GM12878 (cell line): ENCODE data around the gene KIAA1328. TPM values are rescaled to one million over a fixed set of nuclear protein-coding genes. Genes with fewer than 3 reads are reported as not detected.

ENCODE experiments used
- ATAC-seq: fragments of 200-7000 bp; cut with Tn5 transposase; 3 replicates; pipeline ENCODE4 v1.9.1; 2020; ENCODE audit warnings: mild to moderate bottlenecking, moderate library complexity
- BruUV-seq: library from RNA; stranded (reverse); fragments of 400-500 nt; replicated peaks from 2 replicates; lab custom pipeline; 2021; lab: Mats Ljungman, UMichigan
- CTCF ChIA-PET: fragments of 300-600 bp; sonication (Branson Sonifier 250); formaldehyde crosslinking; extraction: SDS; loops from one replicate; lab custom pipeline; 2021; ENCODE audit warnings: inconsistent platforms; lab: Yijun Ruan, JAX
- POLR2A ChIA-PET: fragments of 350-600 bp; formaldehyde crosslinking; extraction: SDS; loops from one replicate; lab custom pipeline; 2021; ENCODE audit warnings: inconsistent platforms; lab: Charles Lee
- RAD21 ChIA-PET: fragments of 300-600 bp; sonication (Branson Sonifier 250); formaldehyde crosslinking; loops from one replicate; lab custom pipeline; 2023; ENCODE audit warnings: antibody characterized with exemption; ENCODE audit not compliant: unreplicated experiment; lab: Charles Lee
- SMC1A ChIA-PET: fragments of 300-600 bp; sonication (Branson Sonifier 250); formaldehyde crosslinking; loops from one replicate; lab custom pipeline; 2023; ENCODE audit not compliant: unreplicated experiment, uncharacterized antibody; lab: Charles Lee
- DNase-seq: peaks from one replicate; pipeline ENCODE4 v3.0.0-alpha.2; 2011; ENCODE audit warnings: low read depth, low spot score
- FAIRE-seq: peaks from 3 replicates; lab custom pipeline; 2011; peaks lifted over from hg19 to GRCh38; lab: Jason Lieb, UNC
- H2AFZ ChIP-seq: 2 replicates; pipeline ENCODE4 v1.6.0; 2011; ENCODE audit warnings: low read depth, low read length, control low read depth; ENCODE audit not compliant: control insufficient read depth
- H3K27ac ChIP-seq: 2 replicates; pipeline ENCODE4 v1.5.1; 2011; ENCODE audit warnings: control low read depth; ENCODE audit not compliant: control insufficient read depth, insufficient read depth
- H3K27me3 ChIP-seq, 2 experiments: replicated peaks in 1 of 2; 2 replicates each; pipeline versions ENCODE4 v1.6.0 to v1.6.1; 2011; ENCODE audit warnings: low read length in 1 of 2; ENCODE audit not compliant: control insufficient read depth in 2 of 2, insufficient read depth in 2 of 2
- H3K36me3 ChIP-seq, 2 experiments: 2 replicates each; pipeline ENCODE4 v1.5.1; 2011; ENCODE audit warnings: low read length in 1 of 2; ENCODE audit not compliant: control insufficient read depth in 2 of 2, insufficient read depth in 2 of 2
- H3K4me1 ChIP-seq: 2 replicates; pipeline ENCODE4 v1.6.1; 2011; ENCODE audit warnings: mild to moderate bottlenecking, low read length, moderate library complexity, mixed read lengths; ENCODE audit not compliant: control insufficient read depth, insufficient read depth
- H3K4me2 ChIP-seq: 2 replicates; pipeline ENCODE4 v1.6.0; 2011; ENCODE audit warnings: control low read depth; ENCODE audit not compliant: control insufficient read depth, insufficient read depth
- H3K4me3 ChIP-seq: fragments of 200-600 bp; sonication (generic); 2 replicates; pipeline ENCODE4 v1.5.1; 2016
- H3K79me2 ChIP-seq: 2 replicates; pipeline ENCODE4 v1.6.0; 2011; ENCODE audit warnings: low read length; ENCODE audit not compliant: control insufficient read depth, insufficient read depth
- H3K9ac ChIP-seq: 2 replicates; pipeline ENCODE4 v1.8.0; 2011; ENCODE audit warnings: low read length, control low read depth, mixed read lengths; ENCODE audit not compliant: control insufficient read depth, insufficient read depth
- H3K9me3 ChIP-seq: replicated peaks from 3 replicates; pipeline ENCODE4 v1.5.1; 2011; ENCODE audit warnings: mild to moderate bottlenecking, low read length; ENCODE audit not compliant: control insufficient read depth, insufficient read depth
- H4K20me1 ChIP-seq: 2 replicates; pipeline ENCODE4 v1.6.0; 2011; ENCODE audit not compliant: control insufficient read depth, insufficient read depth
- BMI1 ChIP-seq: fragments of 450-650 bp; IDR thresholded peaks from 2 replicates; pipeline ENCODE4 v1.6.1; 2016; ENCODE audit warnings: mild to moderate bottlenecking, moderate library complexity, borderline replicate concordance
- BRCA1 ChIP-seq: IDR thresholded peaks from 2 replicates; pipeline ENCODE4 v1.6.1; 2011; ENCODE audit warnings: low read depth, low read length, improper control_type of control experiment
- CREB1 ChIP-seq: IDR thresholded peaks from 2 replicates; pipeline ENCODE4 v1.6.1; 2012; ENCODE audit warnings: low read depth, mild to moderate bottlenecking, inconsistent platforms
- ESRRA ChIP-seq: IDR thresholded peaks from 2 replicates; pipeline ENCODE4 v1.6.1; 2012; ENCODE audit warnings: mild to moderate bottlenecking, low read length, improper control_type of control experiment
- FOXK2 ChIP-seq: fragments of 450-650 bp; IDR thresholded peaks from 2 replicates; pipeline ENCODE4 v1.6.1; 2017; ENCODE audit warnings: mild to moderate bottlenecking, moderate library complexity
- IRF4 ChIP-seq: IDR thresholded peaks from 2 replicates; pipeline ENCODE4 v1.6.1; 2011; ENCODE audit warnings: low read depth, low read length
- MTA2 ChIP-seq: fragments of 450-650 bp; IDR thresholded peaks from 2 replicates; pipeline ENCODE4 v1.6.1; 2016; ENCODE audit warnings: low read depth, mild to moderate bottlenecking, moderate library complexity
- NBN ChIP-seq: fragments of 450-650 bp; IDR thresholded peaks from 2 replicates; pipeline ENCODE4 v1.6.1; 2016
- NR2F1 ChIP-seq: fragments of 450-650 bp; conservative IDR thresholded peaks from 2 replicates; pipeline ENCODE4 v1.6.1; 2017; ENCODE audit warnings: mild to moderate bottlenecking
- PAX5 ChIP-seq: IDR thresholded peaks from 2 replicates; pipeline ENCODE4 v1.6.1; 2011; ENCODE audit warnings: low read depth, low read length, borderline replicate concordance
- PAX8 ChIP-seq: fragments of 450-650 bp; IDR thresholded peaks from 2 replicates; pipeline ENCODE4 v1.6.1; 2017; ENCODE audit warnings: mild to moderate bottlenecking, moderate library complexity
- SMAD1 ChIP-seq: fragments of 450-650 bp; IDR thresholded peaks from 2 replicates; pipeline ENCODE4 v1.6.1; 2018; ENCODE audit warnings: mild to moderate bottlenecking, low read depth; ENCODE audit not compliant: partially characterized antibody
- TBL1XR1 ChIP-seq: IDR thresholded peaks from 2 replicates; pipeline ENCODE4 v1.6.1; 2012; ENCODE audit warnings: low read depth, low read length, improper control_type of control experiment
- ZNF24 ChIP-seq: fragments of 450-650 bp; IDR thresholded peaks from 2 replicates; pipeline ENCODE4 v1.6.1; 2017; ENCODE audit warnings: antibody characterized with exemption, mild to moderate bottlenecking
- in situ Hi-C: fragments of 300-500 bp; cut with MboI; formaldehyde crosslinking; loops from 9 replicates; pipeline ENCODE4 v1.14.3; 2018; ENCODE audit warnings: mixed read lengths
- intact Hi-C: fragments of 100-400 bp; cut with micrococcal nuclease; formaldehyde crosslinking; loops from one replicate; pipeline ENCODE4 v1.14.2; 2022; ENCODE audit not compliant: unreplicated experiment
- polyA plus RNA-seq, 11 experiments: library from polyadenylated mRNA; depleted of rRNA in 4 of 11; unstranded in 6 of 11; stranded (reverse) in 5 of 11; fragments of >200 nt; fragmentation: Nextera tagmentation in 4 of 11; fragmentation: Illumina TruSeq in 1 of 11; extraction: Ambion mirVana in 4 of 11; extraction: Trizol in 1 of 11; gene quantifications; 1 replicate in 1 of 11; 2 replicates in 10 of 11; pipeline versions ENCODE4 v1.2.1 to v1.2.3, GENCODE V29; 2011 to 2016; ENCODE audit warnings: inconsistent platforms in 2 of 11, missing spikeins in 2 of 11, low read depth in 1 of 11
- total RNA-seq, 4 experiments: library from RNA; depleted of rRNA in 3 of 4; stranded (reverse); fragments of >200 nt in 3 of 4; fragmentation: Illumina TruSeq in 1 of 4; extraction: Trizol in 1 of 4; gene quantifications; 2 replicates each; pipeline versions ENCODE4 v1.2.1 to v1.2.3, GENCODE V29; 2013 to 2021
- TF ChIP-seq, protein P1 (sequence below): IDR thresholded peaks from 2 replicates; pipeline ENCODE4 v1.6.1; 2012; ENCODE audit warnings: mild to moderate bottlenecking, low read depth, low read length
- TF ChIP-seq, protein P2 (sequence below): fragments of 450-650 bp; IDR thresholded peaks from 2 replicates; pipeline ENCODE4 v1.6.1; 2018; ENCODE audit warnings: mild to moderate bottlenecking, low read depth, moderate library complexity; ENCODE audit not compliant: partially characterized antibody
- TF ChIP-seq, protein P3 (sequence below): IDR thresholded peaks from 2 replicates; pipeline ENCODE4 v1.6.1; 2011; ENCODE audit warnings: low read depth, mild to moderate bottlenecking, low read length, moderate library complexity, borderline replicate concordance; ENCODE audit errors: extremely low read depth
- TF ChIP-seq, protein P4 (sequence below): IDR thresholded peaks from 2 replicates; pipeline ENCODE4 v1.6.1; 2011; ENCODE audit warnings: borderline replicate concordance, low read depth, mild to moderate bottlenecking, moderate library complexity, mixed read lengths, low read length; ENCODE audit not compliant: insufficient read depth; ENCODE audit errors: extremely low read length

The KIAA1328 gene
- total and polyA plus RNA-seq, 10 of the 15 experiments (the other 5 are each of a cell fraction or from before 2014, with no cell fraction given), result 3.1 to 7.1 (median 4.6) TPM

DNA sequence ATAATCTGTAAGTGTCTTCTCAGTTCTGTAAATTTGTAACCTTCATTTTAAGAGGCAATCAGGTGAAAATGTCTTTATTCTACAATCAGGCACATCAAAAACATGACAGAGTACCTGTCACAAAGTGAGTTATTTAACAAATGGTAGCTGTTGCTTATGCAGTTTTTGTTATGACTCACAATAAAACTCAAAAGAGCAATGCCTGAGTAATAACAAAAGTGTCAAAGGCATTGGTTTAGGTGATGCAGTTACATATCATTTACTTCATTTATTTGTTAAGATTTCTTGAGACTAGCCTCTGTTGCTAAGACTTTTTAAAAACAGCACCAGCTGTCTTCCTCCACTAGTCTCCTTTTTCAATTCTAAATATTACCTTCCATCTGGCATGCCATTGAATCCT, 177.8 kb downstream of the KIAA1328 start (continued):
- TF ChIP-seq MTA2 (no peak), ZNF24 (0 out of 2 replicates have a peak, but pooled peaks have one; percentile 18), TBL1XR1 (no peak), SMAD1 (no peak), PAX5 (no peak), NBN (no peak), FOXK2 (no peak), PAX8 (no peak), IRF4 (peak; percentile 82; the same call in 1 of the 2 replicates), BMI1 (no peak)
- TF ChIP-seq, protein P1, sequence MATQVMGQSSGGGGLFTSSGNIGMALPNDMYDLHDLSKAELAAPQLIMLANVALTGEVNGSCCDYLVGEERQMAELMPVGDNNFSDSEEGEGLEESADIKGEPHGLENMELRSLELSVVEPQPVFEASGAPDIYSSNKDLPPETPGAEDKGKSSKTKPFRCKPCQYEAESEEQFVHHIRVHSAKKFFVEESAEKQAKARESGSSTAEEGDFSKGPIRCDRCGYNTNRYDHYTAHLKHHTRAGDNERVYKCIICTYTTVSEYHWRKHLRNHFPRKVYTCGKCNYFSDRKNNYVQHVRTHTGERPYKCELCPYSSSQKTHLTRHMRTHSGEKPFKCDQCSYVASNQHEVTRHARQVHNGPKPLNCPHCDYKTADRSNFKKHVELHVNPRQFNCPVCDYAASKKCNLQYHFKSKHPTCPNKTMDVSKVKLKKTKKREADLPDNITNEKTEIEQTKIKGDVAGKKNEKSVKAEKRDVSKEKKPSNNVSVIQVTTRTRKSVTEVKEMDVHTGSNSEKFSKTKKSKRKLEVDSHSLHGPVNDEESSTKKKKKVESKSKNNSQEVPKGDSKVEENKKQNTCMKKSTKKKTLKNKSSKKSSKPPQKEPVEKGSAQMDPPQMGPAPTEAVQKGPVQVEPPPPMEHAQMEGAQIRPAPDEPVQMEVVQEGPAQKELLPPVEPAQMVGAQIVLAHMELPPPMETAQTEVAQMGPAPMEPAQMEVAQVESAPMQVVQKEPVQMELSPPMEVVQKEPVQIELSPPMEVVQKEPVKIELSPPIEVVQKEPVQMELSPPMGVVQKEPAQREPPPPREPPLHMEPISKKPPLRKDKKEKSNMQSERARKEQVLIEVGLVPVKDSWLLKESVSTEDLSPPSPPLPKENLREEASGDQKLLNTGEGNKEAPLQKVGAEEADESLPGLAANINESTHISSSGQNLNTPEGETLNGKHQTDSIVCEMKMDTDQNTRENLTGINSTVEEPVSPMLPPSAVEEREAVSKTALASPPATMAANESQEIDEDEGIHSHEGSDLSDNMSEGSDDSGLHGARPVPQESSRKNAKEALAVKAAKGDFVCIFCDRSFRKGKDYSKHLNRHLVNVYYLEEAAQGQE, result no peak

DNA sequence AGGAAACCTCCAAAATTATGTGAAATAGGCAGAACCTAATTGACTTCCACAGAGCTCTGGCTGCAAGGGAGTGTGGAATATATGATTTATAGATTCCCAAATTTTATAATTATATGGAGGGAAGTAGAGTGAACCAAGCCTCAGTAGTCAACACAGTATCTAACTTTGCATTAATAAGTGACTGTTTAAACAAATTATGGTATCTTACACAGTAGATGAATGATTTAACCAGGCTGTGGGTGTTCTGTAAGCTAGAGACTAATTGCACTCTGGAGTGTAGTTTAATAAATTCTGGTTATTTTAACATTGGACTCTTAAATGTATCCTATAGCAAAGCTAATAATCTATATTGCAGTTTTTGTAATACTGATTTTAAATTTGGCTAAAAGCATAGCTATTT, 183.5 kb downstream of the KIAA1328 start:
- Histone ChIP-seq H3K4me2 (no peak overlapping the region), H3K36me3 (no peaks in the 10 kb centered on the region), H3K27ac (no peak overlapping the region), H3K27me3 (no peaks in the 10 kb centered on the region), H4K20me1 (no peaks in the 10 kb centered on the region), H3K79me2 (no peaks in the 10 kb centered on the region), H3K4me3 (no peak overlapping the region), H2AFZ (no peak overlapping the region), H3K9ac (no peak overlapping the region), H3K4me1 (no peaks in the 10 kb centered on the region), H3K9me3 (no peaks in the 10 kb centered on the region; the same call in 2 of the 3 replicates)
- CTCF ChIA-PET, result no interaction called here
- no peak for DNase-seq
- no TSS peak for BruUV-seq
- RAD21 ChIA-PET, result no interaction called here
- ATAC-seq, result no peak
- POLR2A ChIA-PET, result no interaction called here
- in situ Hi-C loops, result no loop called here
- FAIRE-seq, result no peak
- intact Hi-C loops, result no loop called here
- SMC1A ChIA-PET, result no interaction called here
- TF ChIP-seq, protein P2, sequence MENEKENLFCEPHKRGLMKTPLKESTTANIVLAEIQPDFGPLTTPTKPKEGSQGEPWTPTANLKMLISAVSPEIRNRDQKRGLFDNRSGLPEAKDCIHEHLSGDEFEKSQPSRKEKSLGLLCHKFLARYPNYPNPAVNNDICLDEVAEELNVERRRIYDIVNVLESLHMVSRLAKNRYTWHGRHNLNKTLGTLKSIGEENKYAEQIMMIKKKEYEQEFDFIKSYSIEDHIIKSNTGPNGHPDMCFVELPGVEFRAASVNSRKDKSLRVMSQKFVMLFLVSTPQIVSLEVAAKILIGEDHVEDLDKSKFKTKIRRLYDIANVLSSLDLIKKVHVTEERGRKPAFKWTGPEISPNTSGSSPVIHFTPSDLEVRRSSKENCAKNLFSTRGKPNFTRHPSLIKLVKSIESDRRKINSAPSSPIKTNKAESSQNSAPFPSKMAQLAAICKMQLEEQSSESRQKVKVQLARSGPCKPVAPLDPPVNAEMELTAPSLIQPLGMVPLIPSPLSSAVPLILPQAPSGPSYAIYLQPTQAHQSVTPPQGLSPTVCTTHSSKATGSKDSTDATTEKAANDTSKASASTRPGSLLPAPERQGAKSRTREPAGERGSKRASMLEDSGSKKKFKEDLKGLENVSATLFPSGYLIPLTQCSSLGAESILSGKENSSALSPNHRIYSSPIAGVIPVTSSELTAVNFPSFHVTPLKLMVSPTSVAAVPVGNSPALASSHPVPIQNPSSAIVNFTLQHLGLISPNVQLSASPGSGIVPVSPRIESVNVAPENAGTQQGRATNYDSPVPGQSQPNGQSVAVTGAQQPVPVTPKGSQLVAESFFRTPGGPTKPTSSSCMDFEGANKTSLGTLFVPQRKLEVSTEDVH, result no peak
- no peak for TF ChIP-seq ESRRA
- TF ChIP-seq, protein P3, sequence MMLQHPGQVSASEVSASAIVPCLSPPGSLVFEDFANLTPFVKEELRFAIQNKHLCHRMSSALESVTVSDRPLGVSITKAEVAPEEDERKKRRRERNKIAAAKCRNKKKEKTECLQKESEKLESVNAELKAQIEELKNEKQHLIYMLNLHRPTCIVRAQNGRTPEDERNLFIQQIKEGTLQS, result no peak
- TF ChIP-seq BRCA1, result no peak
- TF ChIP-seq, protein P4, sequence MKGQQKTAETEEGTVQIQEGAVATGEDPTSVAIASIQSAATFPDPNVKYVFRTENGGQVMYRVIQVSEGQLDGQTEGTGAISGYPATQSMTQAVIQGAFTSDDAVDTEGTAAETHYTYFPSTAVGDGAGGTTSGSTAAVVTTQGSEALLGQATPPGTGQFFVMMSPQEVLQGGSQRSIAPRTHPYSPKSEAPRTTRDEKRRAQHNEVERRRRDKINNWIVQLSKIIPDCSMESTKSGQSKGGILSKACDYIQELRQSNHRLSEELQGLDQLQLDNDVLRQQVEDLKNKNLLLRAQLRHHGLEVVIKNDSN, result no peak
- no peak for TF ChIP-seq NR2F1
- TF ChIP-seq CREB1, result no peak
